ENCODE measurements around the gene HRH1.

GRCh38 chr3:11206953-11207352, 52.7 kb downstream of the HRH1 start:
- TF ChIP-seq EZH2 (optimal IDR thresholded peaks at IDR 0.05; ENCODE audit: low read depth, low read length) = no peak
- no peak for TF ChIP-seq EZH2phosphoT487 (IDR thresholded peaks at IDR 0.05; ENCODE audit: low read length)

Data from MM.1S (cell line).